GM12878 (cell line): ENCODE results near the gene ZNF385A. TPM values are rescaled to one million over a fixed set of nuclear protein-coding genes. Genes with fewer than 3 reads are reported as not detected.

ENCODE experiments used
- ASH2L ChIP-seq: fragments of 300-600, 200-600 bp; sonication (generic); IDR thresholded peaks from 2 replicates; pipeline ENCODE4 v1.6.1; 2017; ENCODE audit warnings: low read depth, mild to moderate bottlenecking, borderline replicate concordance
- BMI1 ChIP-seq: fragments of 450-650 bp; IDR thresholded peaks from 2 replicates; pipeline ENCODE4 v1.6.1; 2016; ENCODE audit warnings: mild to moderate bottlenecking, moderate library complexity, borderline replicate concordance
- CBX5 ChIP-seq: sonication (generic); IDR thresholded peaks from 2 replicates; pipeline ENCODE4 v1.6.1; 2016; ENCODE audit warnings: low read depth, moderate library complexity, mild to moderate bottlenecking, inconsistent platforms
- CHD1 ChIP-seq: IDR thresholded peaks from 2 replicates; pipeline ENCODE4 v1.6.1; 2012; ENCODE audit warnings: low read depth, low read length, improper control_type of control experiment
- E2F8 ChIP-seq: fragments of 450-650 bp; IDR thresholded peaks from 2 replicates; pipeline ENCODE4 v1.6.1; 2018; ENCODE audit warnings: mild to moderate bottlenecking, low read depth, moderate library complexity; ENCODE audit not compliant: partially characterized antibody
- EGR1 ChIP-seq, 2 experiments: IDR thresholded peaks; 1 replicate in 1 of 2; 2 replicates in 1 of 2; pipeline ENCODE4 v1.6.1; 2011 to 2012; ENCODE audit warnings: low read depth in 2 of 2, low read length in 2 of 2, borderline replicate concordance in 1 of 2, mild to moderate bottlenecking in 1 of 2, moderate library complexity in 1 of 2
- EP300 ChIP-seq, 2 experiments: fragments of 150-350 bp in 1 of 2; IDR thresholded peaks; 2 replicates each; pipeline ENCODE4 v1.6.1; 2011 to 2012; ENCODE audit warnings: low read depth in 2 of 2, low read length in 2 of 2, borderline replicate concordance in 1 of 2, improper control_type of control experiment in 1 of 2, inconsistent platforms in 1 of 2; ENCODE audit not compliant: control insufficient read depth in 1 of 2
- FOXK2 ChIP-seq: fragments of 450-650 bp; IDR thresholded peaks from 2 replicates; pipeline ENCODE4 v1.6.1; 2017; ENCODE audit warnings: mild to moderate bottlenecking, moderate library complexity
- GABPA ChIP-seq: IDR thresholded peaks from 2 replicates; pipeline ENCODE4 v1.6.1; 2014; ENCODE audit warnings: antibody characterized with exemption, low read depth, mild to moderate bottlenecking, inconsistent platforms
- IRF5 ChIP-seq: fragments of 450-650 bp; IDR thresholded peaks from 2 replicates; pipeline ENCODE4 v1.6.1; 2017; ENCODE audit warnings: borderline replicate concordance
- MEF2A ChIP-seq: IDR thresholded peaks from 2 replicates; pipeline ENCODE4 v1.6.1; 2011; ENCODE audit warnings: low read depth, mild to moderate bottlenecking, low read length, moderate library complexity; ENCODE audit not compliant: insufficient read depth
- NFYB ChIP-seq: IDR thresholded peaks from 2 replicates; pipeline ENCODE4 v1.6.1; 2011; ENCODE audit warnings: low read depth, mild to moderate bottlenecking, low read length, improper control_type of control experiment, moderate library complexity; ENCODE audit not compliant: insufficient read depth
- NR2C1 ChIP-seq: fragments of 450-650 bp; IDR thresholded peaks from 2 replicates; pipeline ENCODE4 v1.6.1; 2017; ENCODE audit warnings: antibody characterized with exemption, mild to moderate bottlenecking, moderate library complexity
- NR2F1 ChIP-seq: fragments of 450-650 bp; conservative IDR thresholded peaks from 2 replicates; pipeline ENCODE4 v1.6.1; 2017; ENCODE audit warnings: mild to moderate bottlenecking
- POU2F2 ChIP-seq: IDR thresholded peaks from 3 replicates; pipeline ENCODE4 v1.6.1; 2011; ENCODE audit warnings: low read depth, mild to moderate bottlenecking, low read length, borderline replicate concordance
- STAT1 ChIP-seq: fragments of 450-650 bp; conservative IDR thresholded peaks from 2 replicates; pipeline ENCODE4 v1.6.1; 2014; ENCODE audit warnings: antibody characterized with exemption, mild to moderate bottlenecking
- STAT3 ChIP-seq: IDR thresholded peaks from 2 replicates; pipeline ENCODE4 v1.6.1; 2011; ENCODE audit warnings: low read depth, low read length, improper control_type of control experiment
- USF1 ChIP-seq: IDR thresholded peaks from 2 replicates; pipeline ENCODE4 v1.6.1; 2011; ENCODE audit warnings: borderline replicate concordance, low read depth, mild to moderate bottlenecking, moderate library complexity, mixed read lengths, low read length; ENCODE audit not compliant: insufficient read depth; ENCODE audit errors: extremely low read length
- YY1 ChIP-seq: IDR thresholded peaks from 2 replicates; pipeline ENCODE4 v1.6.1; 2011; ENCODE audit warnings: low read depth, mild to moderate bottlenecking, low read length
- ZBED1 ChIP-seq: IDR thresholded peaks from 2 replicates; pipeline ENCODE4 v1.6.1; 2016; ENCODE audit warnings: borderline replicate concordance
- ZBTB4 ChIP-seq: fragments of 450-650 bp; formaldehyde crosslinking; IDR thresholded peaks from 2 replicates; pipeline ENCODE4 v1.4.0; 2022; ENCODE audit warnings: mild to moderate bottlenecking, moderate library complexity
- polyA plus RNA-seq, 11 experiments: library from polyadenylated mRNA; depleted of rRNA in 4 of 11; unstranded in 6 of 11; stranded (reverse) in 5 of 11; fragments of >200 nt; fragmentation: Nextera tagmentation in 4 of 11; fragmentation: Illumina TruSeq in 1 of 11; extraction: Ambion mirVana in 4 of 11; extraction: Trizol in 1 of 11; gene quantifications; 1 replicate in 1 of 11; 2 replicates in 10 of 11; pipeline versions ENCODE4 v1.2.1 to v1.2.3, GENCODE V29; 2011 to 2016; ENCODE audit warnings: inconsistent platforms in 2 of 11, missing spikeins in 2 of 11, low read depth in 1 of 11
- total RNA-seq, 4 experiments: library from RNA; depleted of rRNA in 3 of 4; stranded (reverse); fragments of >200 nt in 3 of 4; fragmentation: Illumina TruSeq in 1 of 4; extraction: Trizol in 1 of 4; gene quantifications; 2 replicates each; pipeline versions ENCODE4 v1.2.1 to v1.2.3, GENCODE V29; 2013 to 2021

Gene ZNF385A
- total and polyA plus RNA-seq, 10 of the 15 experiments (the other 5 are each of a cell fraction or from before 2014, with no cell fraction given): 0.26 to 26.1 (median 4.9) TPM

- no peak for TF ChIP-seq FOXK2
- no peak for TF ChIP-seq CBX5
- no peak for TF ChIP-seq EP300 (IDR thresholded peaks at IDR 0.05; ENCODE audit: borderline replicate concordance in 1 of 2, control insufficient read depth in 1 of 2, low read depth in 2 of 2, low read length in 2 of 2)
- no peak for TF ChIP-seq ZBTB4 (CRISPR knock-in tag)
- TF ChIP-seq STAT3: no peak
- TF ChIP-seq GABPA: no peak
- TF ChIP-seq BMI1: peak; percentile 80; the same call in 1 of the 2 replicates
- TF ChIP-seq STAT1: no peak
- peak; percentile 96 for TF ChIP-seq NFYB
- no peak for TF ChIP-seq E2F8
- no peak for TF ChIP-seq ZBED1
- TF ChIP-seq NR2F1: peak; percentile 21; the same call in 1 of the 2 replicates
- TF ChIP-seq NR2C1: peak; percentile 14; the same call in 1 of the 2 replicates
- peak; percentile 96 for TF ChIP-seq YY1
- no peak for TF ChIP-seq MEF2A
- TF ChIP-seq IRF5: no peak
- TF ChIP-seq POU2F2: no peak; the same call in 2 of the 3 replicates
- TF ChIP-seq CHD1: 0 out of 2 replicates have a peak, but pooled peaks have one; percentile 44
- no peak for TF ChIP-seq EGR1 (IDR thresholded peaks at IDR 0.05; ENCODE audit: borderline replicate concordance in 1 of 2, low read depth in 2 of 2, low read length in 2 of 2)
- TF ChIP-seq USF1: peak; percentile 76
- TF ChIP-seq ASH2L: no peak
Observed at GRCh38 chr12:54324617-54325441, 59.7 kb downstream of the ZNF385A start, which contains the start of gene COPZ1 (continued).
